ENCODE measurements around the gene PRRX1. TPM values are rescaled to one million over a fixed set of nuclear protein-coding genes. Genes with fewer than 3 reads are reported as not detected.

Gene PRRX1
- total RNA-seq, 1 donor from 2014 or later, result 0.26 TPM

DNA sequence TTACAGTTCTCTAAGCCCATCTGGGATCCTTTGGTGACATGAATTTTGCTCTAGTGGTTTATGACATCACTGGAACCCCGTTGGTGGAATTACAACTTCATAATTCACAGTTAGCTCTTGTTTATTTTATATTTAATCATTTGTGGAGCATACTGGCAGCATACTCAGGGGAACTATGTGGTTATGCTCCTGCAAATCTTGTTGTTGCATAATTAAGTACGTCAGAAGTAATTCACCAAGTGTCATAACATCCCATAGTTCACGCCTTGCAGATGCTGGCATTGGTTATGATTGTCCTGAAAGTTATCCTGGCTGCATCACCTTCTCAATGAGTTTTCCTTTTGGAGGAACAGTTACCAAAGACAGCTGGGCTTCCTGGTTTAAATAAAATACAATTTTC lies 16.5 kb downstream of the PRRX1 start:
- TF ChIP-seq, protein P1, sequence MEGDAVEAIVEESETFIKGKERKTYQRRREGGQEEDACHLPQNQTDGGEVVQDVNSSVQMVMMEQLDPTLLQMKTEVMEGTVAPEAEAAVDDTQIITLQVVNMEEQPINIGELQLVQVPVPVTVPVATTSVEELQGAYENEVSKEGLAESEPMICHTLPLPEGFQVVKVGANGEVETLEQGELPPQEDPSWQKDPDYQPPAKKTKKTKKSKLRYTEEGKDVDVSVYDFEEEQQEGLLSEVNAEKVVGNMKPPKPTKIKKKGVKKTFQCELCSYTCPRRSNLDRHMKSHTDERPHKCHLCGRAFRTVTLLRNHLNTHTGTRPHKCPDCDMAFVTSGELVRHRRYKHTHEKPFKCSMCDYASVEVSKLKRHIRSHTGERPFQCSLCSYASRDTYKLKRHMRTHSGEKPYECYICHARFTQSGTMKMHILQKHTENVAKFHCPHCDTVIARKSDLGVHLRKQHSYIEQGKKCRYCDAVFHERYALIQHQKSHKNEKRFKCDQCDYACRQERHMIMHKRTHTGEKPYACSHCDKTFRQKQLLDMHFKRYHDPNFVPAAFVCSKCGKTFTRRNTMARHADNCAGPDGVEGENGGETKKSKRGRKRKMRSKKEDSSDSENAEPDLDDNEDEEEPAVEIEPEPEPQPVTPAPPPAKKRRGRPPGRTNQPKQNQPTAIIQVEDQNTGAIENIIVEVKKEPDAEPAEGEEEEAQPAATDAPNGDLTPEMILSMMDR (IDR thresholded peaks at IDR 0.05; ENCODE audit: insufficient read depth, low read length, severe bottlenecking), result no peak
- DNase-seq (ENCODE audit: low read depth) (no peak), FAIRE-seq (no peak)
- no peak overlapping the region for H3K4me3 ChIP-seq (ENCODE audit: low read depth, low read length)
- no peaks in the 10 kb centered on the region for H3K27me3 ChIP-seq (ENCODE audit: control insufficient read depth, insufficient read depth, low read length)
- no peaks in the 10 kb centered on the region for H3K36me3 ChIP-seq (ENCODE audit: control insufficient read depth, insufficient read depth, low read length)

DNA sequence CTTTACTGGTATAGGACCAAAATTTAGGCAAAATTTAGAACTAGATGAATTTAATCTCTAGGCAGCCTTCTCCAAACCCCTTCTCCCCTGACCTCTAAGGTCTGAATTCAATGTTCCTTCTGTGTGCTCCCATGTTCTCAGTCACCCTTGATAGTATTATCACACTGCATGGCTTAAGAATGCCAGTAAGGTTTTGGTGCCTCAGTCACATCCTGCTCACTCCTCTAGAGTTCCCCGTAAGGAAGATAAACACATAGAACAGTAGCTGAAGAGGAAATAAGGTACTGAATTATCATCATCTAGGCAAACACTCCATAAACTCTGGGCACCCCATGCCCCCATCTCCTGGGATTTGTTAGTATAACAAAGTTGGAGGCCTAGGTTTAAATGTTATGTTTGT lies 18.2 kb downstream of the PRRX1 start:
- FAIRE-seq (no peak), DNase-seq (ENCODE audit: low read depth) (no peak)
- H3K4me3 ChIP-seq (ENCODE audit: low read depth, low read length), result no peak overlapping the region
- no peaks in the 10 kb centered on the region for H3K27me3 ChIP-seq (ENCODE audit: control insufficient read depth, insufficient read depth, low read length)
- H3K36me3 ChIP-seq (ENCODE audit: control insufficient read depth, insufficient read depth, low read length), result no peaks in the 10 kb centered on the region
- TF ChIP-seq, protein P1 (IDR thresholded peaks at IDR 0.05; ENCODE audit: insufficient read depth, low read length, severe bottlenecking), result no peak

DNA sequence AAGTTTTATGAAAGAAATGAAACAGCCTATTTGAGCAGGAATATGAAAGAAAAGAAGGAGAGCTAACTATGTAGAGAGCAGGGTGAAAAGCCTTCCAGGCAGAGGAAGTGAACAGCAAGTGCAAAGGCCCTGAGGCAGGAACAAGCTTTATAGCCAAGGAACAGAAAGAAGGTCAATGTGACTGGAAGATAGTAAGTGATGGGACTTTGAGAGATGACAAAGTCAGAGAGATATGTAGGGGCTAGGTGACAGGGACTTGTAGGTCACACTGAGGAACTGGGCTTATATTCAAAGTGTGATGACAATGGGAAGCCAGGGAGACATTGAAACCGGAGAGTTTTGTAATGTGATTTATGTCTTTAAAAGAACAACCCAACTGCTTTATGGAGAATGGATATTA lies 18.9 kb downstream of the PRRX1 start:
- Histone ChIP-seq H3K4me3 (ENCODE audit: low read depth, low read length) (no peak overlapping the region), H3K36me3 (ENCODE audit: control insufficient read depth, insufficient read depth, low read length) (no peaks in the 10 kb centered on the region), H3K27me3 (ENCODE audit: control insufficient read depth, insufficient read depth, low read length) (no peaks in the 10 kb centered on the region)
- TF ChIP-seq, protein P1 (IDR thresholded peaks at IDR 0.05; ENCODE audit: insufficient read depth, low read length, severe bottlenecking), result no peak
- DNase-seq (ENCODE audit: low read depth) (no peak), FAIRE-seq (no peak)

DNA sequence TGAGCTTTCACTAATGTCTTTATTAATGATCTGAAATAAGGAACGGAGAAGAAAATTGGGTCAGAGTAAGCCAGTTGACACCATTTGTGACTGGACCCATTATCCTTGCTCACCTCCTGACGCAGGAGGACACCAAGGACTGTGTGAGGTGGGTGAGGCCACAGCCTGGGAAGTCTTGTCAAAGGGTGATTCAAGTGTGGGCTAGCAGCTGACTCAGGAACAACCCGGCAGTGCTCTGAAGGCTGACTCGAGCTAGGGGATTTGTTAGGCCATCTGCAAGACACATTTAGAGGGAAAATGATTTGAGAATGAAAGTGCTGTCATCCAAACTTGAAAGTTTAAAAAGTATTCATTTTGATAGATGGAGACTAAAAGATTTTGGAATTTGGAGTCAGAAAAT lies 21.2 kb downstream of the PRRX1 start:
- Histone ChIP-seq H3K36me3 (ENCODE audit: control insufficient read depth, insufficient read depth, low read length) (no peaks in the 10 kb centered on the region), H3K27me3 (ENCODE audit: control insufficient read depth, insufficient read depth, low read length) (no peaks in the 10 kb centered on the region), H3K4me3 (ENCODE audit: low read depth, low read length) (no peak overlapping the region)
- TF ChIP-seq, protein P1 (IDR thresholded peaks at IDR 0.05; ENCODE audit: insufficient read depth, low read length, severe bottlenecking), result no peak
- peak; percentile 72 for DNase-seq (ENCODE audit: low read depth)
- no peak for FAIRE-seq

DNA sequence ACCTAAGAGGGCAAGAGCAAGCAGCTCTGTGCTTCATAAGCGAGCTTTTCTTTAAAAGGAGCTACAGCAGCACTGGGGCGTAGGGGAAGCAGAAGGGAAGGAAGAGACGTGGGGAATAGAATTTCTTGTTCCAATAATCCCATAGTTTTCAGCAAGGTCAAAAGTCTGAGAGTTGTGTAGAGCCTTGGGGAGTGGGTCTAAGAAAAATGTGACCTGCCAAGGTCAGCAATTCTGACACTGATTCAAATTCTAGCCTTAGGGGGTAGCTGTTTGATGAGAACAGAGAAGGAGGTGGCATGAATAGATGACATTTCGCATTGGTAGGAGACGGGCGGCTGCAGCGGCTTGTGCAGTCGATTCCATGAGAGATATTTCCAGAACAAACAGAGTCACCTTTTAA lies 22.4 kb downstream of the PRRX1 start:
- TF ChIP-seq, protein P1 (IDR thresholded peaks at IDR 0.05; ENCODE audit: insufficient read depth, low read length, severe bottlenecking), result no peak
- DNase-seq (ENCODE audit: low read depth) (no peak), FAIRE-seq (no peak)

DNA sequence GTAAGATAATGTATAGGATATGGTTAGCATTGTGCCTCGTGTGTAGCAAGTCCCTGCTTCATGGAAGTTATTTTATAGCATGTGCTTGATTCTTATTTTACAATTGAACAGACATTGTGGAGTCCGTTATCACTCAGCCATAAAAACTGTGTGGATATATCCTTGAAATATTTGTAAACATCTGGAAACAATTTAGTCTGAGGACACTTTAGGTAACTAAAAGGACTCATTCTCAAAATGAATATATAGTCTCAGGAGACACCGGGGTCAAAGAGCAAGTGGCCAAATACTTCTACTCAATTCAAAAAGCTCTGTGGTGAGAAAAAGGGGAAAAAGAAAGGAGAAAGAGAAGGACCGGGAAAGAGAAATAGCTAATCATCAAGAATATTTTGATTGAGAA lies 23.7 kb downstream of the PRRX1 start:
- no peak for FAIRE-seq
- H3K36me3 ChIP-seq (ENCODE audit: control insufficient read depth, insufficient read depth, low read length), result no peaks in the 10 kb centered on the region

More for the DNA sequence above, 22.4 kb downstream of the PRRX1 start:
- H3K4me3 ChIP-seq (ENCODE audit: low read depth, low read length), result no peak overlapping the region
- no peaks in the 10 kb centered on the region for H3K36me3 ChIP-seq (ENCODE audit: control insufficient read depth, insufficient read depth, low read length)
- no peaks in the 10 kb centered on the region for H3K27me3 ChIP-seq (ENCODE audit: control insufficient read depth, insufficient read depth, low read length)

More for the DNA sequence above, 23.7 kb downstream of the PRRX1 start:
- Histone ChIP-seq H3K27me3 (ENCODE audit: control insufficient read depth, insufficient read depth, low read length) (no peaks in the 10 kb centered on the region), H3K4me3 (ENCODE audit: low read depth, low read length) (no peak overlapping the region)
- TF ChIP-seq, protein P1 (IDR thresholded peaks at IDR 0.05; ENCODE audit: insufficient read depth, low read length, severe bottlenecking), result no peak
- DNase-seq (ENCODE audit: low read depth), result no peak

Measured in bronchial epithelial cell (primary cell).